H1 (cell line): ENCODE data around the gene TBX2. TPM values are rescaled to one million over a fixed set of nuclear protein-coding genes. Genes with fewer than 3 reads are reported as not detected.

Experiments
- CTCF ChIA-PET: fragments of 300-600 bp; sonication (Branson Sonifier 250); formaldehyde crosslinking; loops from one replicate; lab custom pipeline; 2021; ENCODE audit not compliant: partially characterized antibody; lab: Charles Lee
- POLR2A ChIA-PET: fragments of 300-600 bp; sonication (Branson Sonifier 250); formaldehyde crosslinking; loops from one replicate; lab custom pipeline; 2021; ENCODE audit warnings: inconsistent platforms; ENCODE audit not compliant: partially characterized antibody; lab: Charles Lee
- DNase-seq, 2 experiments: peaks; one replicate each; pipeline versions ENCODE4 v3.0.0 to v3.0.0-alpha.2; 2010 to 2022; ENCODE audit warnings: low spot score in 2 of 2, low read depth in 1 of 2, mixed read lengths in 1 of 2
- FAIRE-seq: peaks from 2 replicates; lab custom pipeline; 2011; peaks lifted over from hg19 to GRCh38; lab: Jason Lieb, UNC
- H2AFZ ChIP-seq: 2 replicates; pipeline ENCODE4 v1.8.1; 2012; ENCODE audit warnings: low read length, inconsistent platforms
- H2AK5ac ChIP-seq: 2 replicates; pipeline ENCODE4 v1.6.1; 2013; ENCODE audit warnings: low read depth, low read length
- H2BK120ac ChIP-seq: replicated peaks from 2 replicates; pipeline ENCODE3; 2013; ENCODE audit warnings: low read depth, low read length, inconsistent platforms
- H2BK12ac ChIP-seq: 2 replicates; pipeline ENCODE4 v1.6.1; 2013; ENCODE audit warnings: low read depth, low read length
- H2BK15ac ChIP-seq: 2 replicates; pipeline ENCODE4 v1.6.1; 2013; ENCODE audit warnings: low read length
- H2BK20ac ChIP-seq: 2 replicates; pipeline ENCODE4 v1.6.1; 2013; ENCODE audit warnings: low read length
- H2BK5ac ChIP-seq: 2 replicates; pipeline ENCODE4 v1.6.1; 2013; ENCODE audit warnings: low read depth, low read length
- H3K14ac ChIP-seq: 2 replicates; pipeline ENCODE4 v1.6.1; 2013; ENCODE audit warnings: inconsistent platforms; ENCODE audit not compliant: insufficient read length
- H3K18ac ChIP-seq: 2 replicates; pipeline ENCODE4 v1.6.1; 2013; ENCODE audit warnings: low read length; ENCODE audit errors: extremely low read depth
- H3K23ac ChIP-seq: 2 replicates; pipeline ENCODE4 v1.6.1; 2013; ENCODE audit warnings: inconsistent platforms; ENCODE audit not compliant: insufficient read length
- H3K23me2 ChIP-seq: 2 replicates; pipeline ENCODE4 v1.6.1; 2013; ENCODE audit warnings: low read depth, low read length
- H3K27ac ChIP-seq: 2 replicates; pipeline ENCODE4 v1.6.1; 2011; ENCODE audit warnings: low read depth, low read length, inconsistent platforms
- H3K27me3 ChIP-seq, 4 experiments: replicated peaks in 1 of 4; 1 replicate in 1 of 4; 2 replicates in 3 of 4; pipeline versions ENCODE4 v1.6.1 to v1.8.1; 2011 to 2013; ENCODE audit warnings: low read length in 3 of 4, mild to moderate bottlenecking in 3 of 4, inconsistent platforms in 2 of 4, mixed read lengths in 2 of 4, moderate library complexity in 1 of 4; ENCODE audit not compliant: control insufficient read depth in 3 of 4, insufficient read depth in 3 of 4; ENCODE audit errors: extremely low read depth in 1 of 4
- H3K36me3 ChIP-seq, 4 experiments: 2 replicates each; pipeline versions ENCODE4 v1.6.1 to v1.8.1; 2011 to 2013; ENCODE audit warnings: mild to moderate bottlenecking in 4 of 4, low read length in 3 of 4, moderate library complexity in 2 of 4, control low read depth in 1 of 4, inconsistent platforms in 1 of 4; ENCODE audit not compliant: insufficient read depth in 4 of 4, control insufficient read depth in 2 of 4
- H3K4ac ChIP-seq: replicated peaks from 2 replicates; pipeline ENCODE3; 2013; ENCODE audit warnings: low read length, low read depth, mixed read lengths, inconsistent platforms; ENCODE audit not compliant: insufficient read length
- H3K4me1 ChIP-seq, 4 experiments: replicated peaks in 1 of 4; 1 replicate in 1 of 4; 2 replicates in 3 of 4; pipeline versions ENCODE4 v1.6.1 to v1.8.1; 2011 to 2013; ENCODE audit warnings: low read length in 3 of 4, inconsistent platforms in 2 of 4, mixed read lengths in 1 of 4; ENCODE audit not compliant: insufficient read depth in 4 of 4, control insufficient read depth in 3 of 4
- H3K4me2 ChIP-seq, 2 experiments: 2 replicates each; pipeline versions ENCODE4 v1.6.1 to v1.8.1; 2011 to 2013; ENCODE audit warnings: low read depth in 2 of 2, low read length in 2 of 2, control low read depth in 1 of 2, inconsistent platforms in 1 of 2, mild to moderate bottlenecking in 1 of 2; ENCODE audit not compliant: insufficient read depth in 1 of 2
- H3K4me3 ChIP-seq, 4 experiments: fragments of 200-600, 300-600 bp in 1 of 4; sonication (generic), shearing (Covaris generic), sonication (Bioruptor Twin) in 1 of 4; 2 replicates each; pipeline versions ENCODE4 v1.5.1 to v1.8.1; 2011 to 2016; ENCODE audit warnings: low read length in 4 of 4, low read depth in 3 of 4, control low read depth in 2 of 4, inconsistent platforms in 2 of 4, mild to moderate bottlenecking in 2 of 4, mixed read lengths in 1 of 4, moderate library complexity in 1 of 4; ENCODE audit not compliant: insufficient read depth in 2 of 4; ENCODE audit errors: extremely low read depth in 1 of 4
- H3K56ac ChIP-seq: replicated peaks from 2 replicates; pipeline ENCODE3; 2013; ENCODE audit warnings: low read depth, mild to moderate bottlenecking, mixed read lengths, low read length, inconsistent platforms; ENCODE audit not compliant: insufficient read length
- H3K79me1 ChIP-seq: 2 replicates; pipeline ENCODE4 v1.6.1; 2013; ENCODE audit warnings: low read depth, low read length, control low read depth
- H3K79me2 ChIP-seq, 2 experiments: 2 replicates each; pipeline versions ENCODE4 v1.6.1 to v1.8.1; 2012 to 2013; ENCODE audit warnings: low read length in 2 of 2, mild to moderate bottlenecking in 2 of 2, inconsistent platforms in 1 of 2; ENCODE audit not compliant: insufficient read depth in 2 of 2, control insufficient read depth in 1 of 2
- H3K9ac ChIP-seq, 4 experiments: replicated peaks in 1 of 4; 1 replicate in 1 of 4; 2 replicates in 3 of 4; pipeline versions ENCODE4 v1.6.1 to v1.8.1; 2011 to 2013; ENCODE audit warnings: low read depth in 3 of 4, low read length in 3 of 4, control low read depth in 2 of 4, mild to moderate bottlenecking in 2 of 4, moderate library complexity in 2 of 4, inconsistent platforms in 1 of 4; ENCODE audit errors: extremely low read depth in 1 of 4
- H3K9me3 ChIP-seq, 2 experiments: 2 replicates each; pipeline versions ENCODE4 v1.6.1 to v1.8.1; 2012 to 2013; ENCODE audit warnings: mild to moderate bottlenecking in 2 of 2, moderate library complexity in 2 of 2, control low read depth in 1 of 2, inconsistent platforms in 1 of 2, low read depth in 1 of 2, low read length in 1 of 2, mixed read lengths in 1 of 2; ENCODE audit not compliant: insufficient read depth in 2 of 2
- H4K20me1 ChIP-seq, 2 experiments: replicated peaks in 1 of 2; 2 replicates each; pipeline versions ENCODE3 to v1.8.1; 2011 to 2013; ENCODE audit warnings: inconsistent platforms in 2 of 2, low read length in 2 of 2, mild to moderate bottlenecking in 1 of 2; ENCODE audit not compliant: insufficient read depth in 2 of 2, control insufficient read depth in 1 of 2
- H4K5ac ChIP-seq: 2 replicates; pipeline ENCODE4 v1.6.1; 2013; ENCODE audit warnings: low read length, low read depth, mixed read lengths, inconsistent platforms; ENCODE audit not compliant: insufficient read length
- H4K8ac ChIP-seq: 2 replicates; pipeline ENCODE4 v1.8.0; 2013; ENCODE audit warnings: mild to moderate bottlenecking, moderate library complexity, low read length, inconsistent platforms; ENCODE audit not compliant: insufficient read depth; ENCODE audit errors: extremely low read depth
- H4K91ac ChIP-seq: replicated peaks from 2 replicates; pipeline ENCODE3; 2013; ENCODE audit warnings: low read length, mixed read lengths, inconsistent platforms; ENCODE audit not compliant: insufficient read length
- HDAC2 ChIP-seq, 2 experiments: fragments of 300-600 bp in 1 of 2; sonication (generic) in 1 of 2; IDR thresholded peaks; 2 replicates each; pipeline ENCODE4 v1.6.1; 2011 to 2012; ENCODE audit warnings: low read depth in 2 of 2, low read length in 2 of 2, mild to moderate bottlenecking in 2 of 2, moderate library complexity in 2 of 2, borderline replicate concordance in 1 of 2, inconsistent platforms in 1 of 2
- KDM4A ChIP-seq: IDR thresholded peaks from one replicate; pipeline ENCODE4 v1.7.1; 2012; ENCODE audit warnings: low read depth, mild to moderate bottlenecking, moderate library complexity, low read length, inconsistent platforms; ENCODE audit not compliant: severe bottlenecking
- WGBS, 2 experiments: shearing (Covaris generic) in 1 of 2; methylation state at CpG; one replicate each; pipeline versions ENCODE4 v1.1.6 to v1.1.7; 2013 to 2015; ENCODE audit warnings: low lambda C conversion rate in 2 of 2, mixed read lengths in 2 of 2, inconsistent platforms in 1 of 2, low coverage in 1 of 2, missing lambda C conversion rate in 1 of 2; ENCODE audit not compliant: insufficient replicate concordance in 2 of 2, insufficient coverage in 1 of 2, insufficient read length in 1 of 2; ENCODE audit errors: extremely low coverage in 1 of 2, missing lambda C conversion rate in 1 of 2; 5-methylcytosine and 5-hydroxymethylcytosine counted together
- polyA plus RNA-seq, 7 experiments: library from polyadenylated mRNA; depleted of rRNA in 3 of 7; stranded (reverse) in 5 of 7; unstranded in 2 of 7; fragments of >200 nt in 5 of 7; fragments of 200-250 nt in 2 of 7; gene quantifications; 1 replicate in 5 of 7; 2 replicates in 1 of 7; 4 replicates in 1 of 7; pipeline versions ENCODE4 v1.2.1 to v1.2.3, GENCODE V29; 2011 to 2013; ENCODE audit warnings: missing spikeins in 2 of 7, mixed read lengths in 2 of 7
- total RNA-seq: library from RNA; stranded (reverse); fragmentation: NEBNext Ultra II Directional; extraction: Animal tissue kit (Norgen Biotek cat#: 25700); gene quantifications from 2 replicates; pipeline ENCODE4 v1.2.1, GENCODE V29; 2021

Gene TBX2
- total and polyA plus RNA-seq, 2 of the 8 experiments (the other 6 are each of a cell fraction or from before 2014, with no cell fraction given): not detected

DNA sequence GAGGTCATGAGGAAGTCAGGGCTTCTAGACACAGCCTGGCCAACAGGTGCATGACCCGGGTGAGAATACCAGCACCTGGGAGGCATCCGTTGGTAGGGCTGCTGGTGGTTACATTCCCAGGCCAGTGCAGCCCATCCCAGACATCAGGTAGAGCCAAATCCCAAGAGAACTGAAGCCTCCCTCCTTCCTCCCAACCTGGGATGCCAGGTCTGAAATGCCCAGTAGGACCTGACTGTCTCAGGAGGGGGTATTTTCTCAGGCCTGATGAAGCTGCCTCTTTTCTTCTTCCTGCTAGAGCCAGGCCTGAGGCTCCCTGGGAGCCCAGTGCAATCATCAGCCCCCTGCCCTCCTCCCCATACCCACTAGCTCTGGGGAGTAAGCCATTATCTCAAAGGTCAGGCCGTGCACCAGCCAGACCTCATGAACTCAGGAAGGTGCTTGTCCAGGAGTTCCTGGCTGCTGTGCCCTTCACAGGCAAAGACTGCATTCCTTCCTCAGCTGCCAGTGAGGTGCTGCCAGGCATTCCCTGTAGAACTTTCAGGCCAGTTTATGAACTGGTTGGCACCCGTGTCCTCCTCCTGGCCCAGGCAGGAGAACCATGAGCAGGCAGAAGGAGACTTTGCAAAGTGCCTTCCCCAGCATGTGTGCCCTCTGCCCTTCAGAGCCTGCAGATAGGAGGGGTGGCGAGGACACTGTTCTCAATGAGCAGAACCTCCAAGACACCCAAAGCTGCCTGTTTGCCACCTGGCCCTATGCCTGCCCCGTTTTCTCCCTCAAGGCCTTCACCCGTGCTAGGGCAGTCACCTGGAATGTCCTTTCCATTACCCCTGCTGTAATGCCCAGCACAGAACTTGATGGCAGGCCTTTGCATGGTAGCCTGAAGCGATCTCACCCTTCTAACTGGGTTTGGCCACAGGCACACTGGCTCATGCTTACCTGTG, 7.6 kb downstream of the TBX2 start:
- TF ChIP-seq HDAC2 (IDR thresholded peaks at IDR 0.05; ENCODE audit: borderline replicate concordance in 1 of 2, low read depth in 2 of 2, low read length in 2 of 2) (no peak), KDM4A (no peak)
- DNase-seq (no peak), FAIRE-seq (no peak)
- Histone ChIP-seq H2BK5ac (no peak overlapping the region), H3K23ac (no peak overlapping the region), H3K9ac (no peak overlapping the region), H3K4me1 (peaks cover 0 to 38% (median 31%) of the 10 kb centered on the region in 4 experiments; a peak in 6 of 7 replicates), H2BK12ac (no peak overlapping the region), H2AFZ (no peak overlapping the region), H3K23me2 (peaks cover 10% of the 10 kb centered on the region; the same call in 1 of the 2 replicates), H4K20me1 (peaks cover 29 to 36% of the 10 kb centered on the region in 2 experiments), H4K8ac (no peak overlapping the region), H3K14ac (no peak overlapping the region), H3K79me1 (no peaks in the 10 kb centered on the region), H3K27ac (no peak overlapping the region), H4K91ac (no peak overlapping the region), H2AK5ac (peak overlapping the region; percentile 42; the same call in 1 of the 2 replicates), H2BK15ac (0 out of 2 replicates have a peak overlapping the region, but pooled peaks have one; percentile 40), H3K56ac (no peak overlapping the region), H3K36me3 (peaks cover 0 to 15% (median 0%) of the 10 kb centered on the region in 4 experiments; a peak in 1 of 8 replicates), H3K9me3 (no peaks in the 10 kb centered on the region; a peak in 1 of 4 replicates), H2BK20ac (no peak overlapping the region), H2BK120ac (no peak overlapping the region), H3K4me2 (no peak overlapping the region), H3K4ac (no peak overlapping the region), H3K4me3 (no peak overlapping the region), H3K18ac (no peak overlapping the region), H4K5ac (no peak overlapping the region), H3K27me3 (peaks cover 93 to 100% (median 99%) of the 10 kb centered on the region in 4 experiments), H3K79me2 (no peaks in the 10 kb centered on the region)
- ChIA-PET POLR2A (interaction anchor here (2.3 kb wide), 1 partner anchor 9 kb away, joined by 8 read pairs; no protein-coding TSS in a partner anchor), CTCF (interaction anchor here (0.9 to 8.8 kb wide), 7 partner anchors 13 to 436 kb away, joined by 3 to 108 read pairs (median 4); no protein-coding TSS in a partner anchor)
- 38% methylated on average over 8 of the region's 8 CpGs; no CpG with 5 or more reads in 1 of the 2 experiments for WGBS, 2 experiments
